MV-4-11 (cell line): ENCODE results near the gene DCAF8.
"Not testable (repeated sequence)": the region's sequence is repeated elsewhere in the genome, so short reads cannot be mapped to it uniquely, and the experiment has no call there.

Experiments
- DNase-seq: peaks from one replicate; lab custom pipeline; 2025; lab: John Stamatoyannopoulos, UW

Gene DCAF8

GRCh38 chr1:160261893-160262794 is at the start of gene DCAF8:
Gene DCAF8, minus strand, starts transcription at chr1:160262549. Its CDS starts 18,541 bp downstream, at chr1:160244008.
- peak; percentile 97 for DNase-seq

GRCh38 chr1:160309571-160309970 is 47.2 kb upstream of the DCAF8 start:
- DNase-seq: peak; percentile 14

GRCh38 chr1:160309185-160309557 is 46.8 kb upstream of the DCAF8 start:
- DNase-seq: no peak

GRCh38 chr1:160308451-160309184 is 46.3 kb upstream of the DCAF8 start:
- DNase-seq: no peak

- peak; percentile 61 for DNase-seq
Measured at GRCh38 chr1:160307118-160307791, 44.9 kb upstream of the DCAF8 start.

- DNase-seq: no peak
Measured at GRCh38 chr1:160300173-160300572, 37.8 kb upstream of the DCAF8 start.

- no peak for DNase-seq
Measured at GRCh38 chr1:160296036-160296435, 33.7 kb upstream of the DCAF8 start.

GRCh38 chr1:160293020-160293968 is 30.9 kb upstream of the DCAF8 start:
- peak; percentile 16 for DNase-seq

GRCh38 chr1:160291248-160292220 is 29.2 kb upstream of the DCAF8 start:
- DNase-seq: peak; percentile 76

- DNase-seq: not testable (repeated sequence)
Measured at GRCh38 chr1:160287769-160288168, 25.4 kb upstream of the DCAF8 start.

GRCh38 chr1:160285506-160285905 is 23.2 kb upstream of the DCAF8 start:
- DNase-seq: no peak

- DNase-seq: peak; percentile 86
Measured at GRCh38 chr1:160284782-160285344, 22.5 kb upstream of the DCAF8 start, which contains the start of gene PEX19. Gene PEX19, minus strand, starts transcription at chr1:160285133. Its CDS starts 9 bp downstream, at chr1:160285124.

GRCh38 chr1:160284220-160284781 is 22.0 kb upstream of the DCAF8 start:
- peak; percentile 84 for DNase-seq

GRCh38 chr1:160282807-160283206 is 20.5 kb upstream of the DCAF8 start:
- no peak for DNase-seq

GRCh38 chr1:160277987-160278386 is 15.6 kb upstream of the DCAF8 start:
- DNase-seq: no peak

GRCh38 chr1:160277330-160277729 is 15.0 kb upstream of the DCAF8 start:
- DNase-seq: no peak

GRCh38 chr1:160271025-160271424 is 8.7 kb upstream of the DCAF8 start:
- no peak for DNase-seq

- DNase-seq: peak; percentile 50
Measured at GRCh38 chr1:160267284-160267991, 5.1 kb upstream of the DCAF8 start.
